Left forelimb (tissue), 1 donor: ENCODE measurements around the gene DSCAML1.
"Not testable (repeated sequence)": the region's sequence is repeated elsewhere in the genome, so short reads cannot be mapped to it uniquely, and the experiment has no call there.

Experiments used
- DNase-seq: peaks from one replicate; pipeline ENCODE4 v3.0.0-alpha.2; 2018; ENCODE audit warnings: low spot score

Gene DSCAML1

DNA sequence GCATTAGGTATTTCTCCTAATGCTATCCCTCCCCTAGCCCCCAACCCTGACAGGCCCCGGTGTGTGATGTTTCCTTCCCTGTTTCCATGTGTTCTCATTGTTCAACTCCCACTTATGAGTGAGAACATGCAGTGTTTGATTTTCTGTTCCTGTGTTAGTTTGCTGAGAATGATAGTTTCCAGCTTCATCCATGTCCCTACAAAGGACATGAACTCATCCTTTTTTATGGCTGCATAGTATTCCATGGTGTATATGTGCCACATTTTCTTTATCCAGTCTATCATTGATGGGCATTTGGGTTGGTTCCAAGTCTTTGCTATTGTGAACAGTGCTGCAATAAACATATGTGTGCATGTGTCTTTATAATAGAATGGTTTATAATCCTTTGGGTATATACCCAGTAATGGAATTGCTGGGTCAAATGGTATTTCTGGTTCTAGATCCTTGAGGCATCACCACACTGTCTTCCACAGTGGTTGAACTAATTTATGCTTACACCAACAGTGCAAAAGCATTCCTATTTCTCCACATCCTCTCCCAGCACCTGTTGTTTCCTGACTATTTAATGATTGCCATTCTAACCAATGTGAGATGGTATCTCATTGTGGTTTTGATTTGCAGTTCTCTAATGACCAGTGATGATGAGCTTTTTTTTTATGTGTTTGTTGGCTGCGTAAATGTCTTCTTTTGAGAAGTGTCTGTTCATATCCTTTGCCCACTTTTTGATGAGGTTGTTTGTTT lies 397.7 kb downstream of the DSCAML1 start:
- DNase-seq = not testable (repeated sequence)

DNA sequence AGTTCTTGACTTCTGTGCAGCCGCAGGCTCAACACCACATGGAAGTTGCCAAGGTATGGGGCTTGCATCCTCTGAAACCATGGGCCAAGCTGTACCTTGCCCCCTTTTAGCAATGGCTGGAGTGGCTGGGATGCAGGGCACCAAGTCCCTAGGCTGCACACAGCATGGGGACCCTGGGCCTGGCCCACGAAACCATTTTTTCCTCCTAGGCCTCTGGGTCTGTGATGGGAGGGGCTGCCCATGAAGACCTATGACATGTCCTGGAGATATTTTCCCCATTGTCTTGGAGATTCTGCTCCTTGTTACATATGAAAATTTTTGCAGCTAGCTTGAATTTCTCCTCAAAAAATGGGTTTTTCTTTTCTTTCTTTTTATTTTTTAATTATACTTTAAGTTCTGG lies 398.4 kb downstream of the DSCAML1 start:
- not testable (repeated sequence) for DNase-seq

DNA sequence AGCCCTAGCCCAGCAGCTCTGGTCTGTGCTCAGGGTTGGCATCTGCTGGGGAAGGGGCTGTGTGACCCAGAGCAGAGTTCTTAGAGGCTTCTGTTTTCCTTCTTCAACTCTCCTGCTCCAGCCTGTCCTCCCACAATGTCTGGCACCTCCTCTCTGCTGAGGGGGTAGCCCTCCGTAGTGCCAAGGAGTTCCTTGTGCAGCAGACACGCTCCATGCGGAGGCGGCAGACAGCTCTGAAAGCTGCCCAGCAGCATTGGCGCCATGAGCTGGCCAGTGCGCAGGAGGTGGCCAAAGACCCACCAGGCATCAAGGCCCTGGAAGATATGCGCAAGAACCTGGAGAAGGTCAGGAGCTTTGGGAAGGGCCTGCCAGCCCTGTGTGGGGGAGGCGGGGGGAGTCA lies 400.0 kb downstream of the DSCAML1 start:
- DNase-seq = no peak

DNA sequence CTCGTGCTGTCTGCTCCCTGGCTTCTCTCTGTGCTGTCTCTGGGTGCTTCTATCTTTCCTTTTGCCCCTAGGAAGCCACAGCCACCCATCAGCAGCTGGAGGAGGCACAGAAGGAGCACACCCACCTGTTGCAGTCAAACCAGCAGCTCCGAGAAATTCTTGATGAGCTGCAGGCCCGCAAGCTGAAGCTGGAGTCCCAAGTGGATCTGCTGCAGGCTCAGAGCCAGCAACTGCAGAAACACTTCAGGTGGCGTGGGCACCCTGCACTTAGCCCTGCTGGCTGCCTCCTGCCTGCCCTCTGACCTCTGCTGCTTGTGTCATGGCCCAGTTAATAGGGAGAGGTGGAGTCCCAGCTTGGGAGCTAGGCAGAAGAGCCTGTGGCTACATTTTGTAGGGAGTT lies 401.5 kb downstream of the DSCAML1 start:
- DNase-seq = no peak

DNA sequence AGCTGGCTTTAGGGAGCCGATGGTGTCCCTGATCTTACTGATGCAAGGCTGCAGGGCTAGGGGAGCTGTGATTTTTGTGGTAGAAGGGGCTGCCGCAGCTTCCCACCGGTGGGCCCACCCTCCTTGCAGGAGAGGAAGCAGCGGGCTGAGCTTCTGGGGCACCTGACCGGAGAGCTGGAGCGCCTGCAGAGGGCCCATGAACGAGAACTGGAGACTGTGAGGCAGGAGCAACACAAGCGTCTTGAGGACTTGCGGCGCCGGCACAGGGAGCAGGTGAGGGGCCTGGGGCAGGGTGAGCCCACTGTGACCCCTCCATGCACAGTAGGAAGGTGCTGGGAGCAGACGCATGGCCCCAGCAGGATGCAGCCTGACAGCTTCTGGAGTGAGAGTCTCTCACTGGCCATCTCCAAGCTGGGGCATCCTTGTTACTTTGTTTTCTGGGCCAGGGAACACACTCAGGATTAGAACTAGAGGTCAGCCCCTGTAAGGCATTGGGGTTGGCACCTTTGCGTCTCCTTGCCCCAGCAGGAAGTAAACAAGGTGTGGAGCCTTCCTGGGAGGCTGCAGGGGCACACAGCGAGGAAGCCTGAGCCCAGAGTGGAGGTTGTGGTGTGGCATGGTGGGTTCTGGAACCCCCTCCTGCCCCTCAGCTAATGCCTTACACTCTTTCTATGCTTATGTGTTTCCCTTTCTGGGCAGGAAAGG lies 402.6 kb downstream of the DSCAML1 start:
- DNase-seq = no peak

DNA sequence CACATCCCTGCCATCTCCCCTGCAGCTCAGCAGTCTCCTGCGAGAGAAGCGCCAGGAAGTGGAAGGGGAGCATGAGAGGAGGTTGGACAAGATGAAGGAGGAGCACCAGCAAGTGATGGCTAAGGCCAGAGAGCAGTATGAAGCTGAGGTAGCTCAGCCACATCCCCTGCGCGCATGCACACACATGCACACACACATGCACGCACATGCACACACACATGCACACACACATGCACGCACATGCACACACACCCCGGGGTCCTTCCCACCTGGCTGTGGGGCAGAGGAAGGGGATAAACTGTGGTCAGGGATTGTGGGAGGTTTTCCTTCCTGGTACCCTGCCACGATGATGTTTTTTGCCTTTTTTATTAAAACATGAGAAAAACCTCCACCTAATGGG lies 404.0 kb downstream of the DSCAML1 start:
- no peak for DNase-seq

DNA sequence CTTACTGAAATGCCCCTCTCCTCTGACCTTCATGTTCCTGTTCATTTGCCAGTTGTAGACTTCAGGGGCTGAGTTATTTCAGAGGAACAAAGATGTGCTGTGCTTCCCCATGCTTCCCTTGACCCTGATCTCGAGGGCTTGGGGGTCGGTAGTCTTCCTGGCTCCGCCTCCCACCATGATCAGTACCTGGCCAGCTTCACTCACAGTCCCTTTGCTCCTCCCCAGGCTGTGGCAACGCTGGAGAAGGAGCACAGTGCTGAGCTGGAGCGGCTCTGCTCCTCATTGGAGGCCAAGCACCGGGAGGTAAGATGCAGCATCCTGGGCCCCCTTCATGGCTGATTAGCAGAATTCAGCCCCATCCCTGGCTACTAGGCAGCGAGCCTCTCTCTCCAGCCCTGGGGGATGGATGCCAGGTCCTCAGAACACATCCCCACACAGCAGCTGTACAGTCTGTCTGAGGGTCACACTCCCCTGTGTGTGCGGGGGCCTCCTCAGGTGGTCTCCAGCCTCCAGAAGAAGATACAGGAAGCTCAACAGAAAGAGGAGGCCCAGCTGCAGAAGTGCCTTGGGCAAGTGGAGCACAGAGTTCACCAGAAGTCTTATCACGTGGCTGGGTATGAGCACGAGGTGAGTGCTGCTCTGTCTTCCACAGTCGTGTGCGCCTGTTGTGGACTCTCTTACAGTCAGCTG lies 404.9 kb downstream of the DSCAML1 start:
- DNase-seq = peak; percentile 33

DNA sequence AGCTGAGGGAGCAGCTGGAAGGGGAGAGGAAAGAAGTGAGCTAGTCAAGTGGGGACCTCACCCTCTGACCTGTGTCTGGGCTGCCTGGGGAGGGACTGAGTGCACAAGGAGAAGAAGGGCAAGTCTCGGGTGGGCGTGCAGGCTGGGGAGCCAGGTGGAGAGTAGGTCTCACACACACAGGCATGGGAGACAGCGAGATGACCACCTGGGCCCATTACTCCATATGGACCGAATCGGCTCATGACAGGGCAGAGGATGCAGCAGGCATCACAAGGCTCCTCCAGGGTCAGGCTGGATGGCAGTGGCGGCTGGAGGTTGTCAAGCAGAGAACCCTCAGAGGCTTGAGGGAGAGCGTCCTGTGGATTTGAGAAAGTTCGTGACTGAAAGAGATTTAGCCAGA lies 405.8 kb downstream of the DSCAML1 start:
- DNase-seq = peak; percentile 51

DNA sequence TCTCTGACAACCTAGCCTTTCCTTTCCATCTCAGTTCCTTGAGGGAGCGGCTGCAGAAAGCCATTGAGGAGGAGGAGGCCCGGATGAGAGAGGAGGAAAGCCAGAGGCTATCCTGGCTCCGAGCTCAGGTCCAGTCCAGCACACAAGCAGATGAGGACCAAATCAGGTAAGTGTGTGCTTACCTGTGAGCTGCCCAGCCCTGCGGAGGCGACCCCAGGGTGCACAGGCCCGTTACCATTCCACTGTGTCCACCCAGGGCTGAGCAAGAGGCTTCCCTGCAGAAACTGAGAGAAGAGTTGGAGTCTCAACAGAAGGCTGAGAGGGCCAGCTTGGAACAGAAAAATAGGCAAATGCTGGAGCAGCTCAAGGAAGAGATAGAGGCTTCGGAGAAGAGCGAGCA lies 406.3 kb downstream of the DSCAML1 start:
- DNase-seq = no peak

DNA sequence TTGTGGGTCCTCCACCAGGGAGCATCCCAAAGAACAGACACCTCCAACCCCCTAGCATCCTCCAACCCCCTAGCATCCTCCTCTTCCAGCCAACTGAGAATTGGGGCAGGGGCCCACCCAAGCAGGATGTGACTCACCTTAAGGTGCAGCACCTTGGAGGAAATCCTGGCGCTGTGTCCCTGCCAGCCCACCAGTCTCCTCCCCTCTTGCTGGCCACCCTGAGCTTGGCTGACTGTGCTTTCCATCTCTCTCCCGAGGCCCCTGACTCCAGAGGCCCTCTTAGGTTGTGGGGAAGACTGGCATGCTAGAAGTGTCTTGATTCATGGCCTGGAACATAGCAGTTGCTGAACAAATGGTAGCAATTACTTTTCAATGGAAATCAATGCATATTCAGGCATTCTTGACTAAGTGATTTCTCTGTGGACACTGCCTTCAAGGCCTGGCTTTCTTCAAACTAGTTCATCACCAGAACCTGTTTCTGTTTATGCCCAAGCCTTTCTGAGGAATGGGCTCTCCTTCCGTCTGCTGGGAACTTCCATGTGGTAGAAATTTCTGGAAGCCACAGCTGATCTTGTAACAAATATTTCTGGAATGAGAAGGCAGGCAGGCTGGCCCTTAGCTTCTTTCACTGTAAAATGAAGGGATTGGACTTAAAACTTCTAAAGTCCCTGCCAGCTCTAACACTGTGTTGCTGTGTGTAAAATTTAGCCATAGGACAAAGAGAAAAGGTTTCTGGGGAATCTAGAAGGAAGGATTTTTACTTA lies 408.8 kb downstream of the DSCAML1 start:
- peak; percentile 47 for DNase-seq

DNA sequence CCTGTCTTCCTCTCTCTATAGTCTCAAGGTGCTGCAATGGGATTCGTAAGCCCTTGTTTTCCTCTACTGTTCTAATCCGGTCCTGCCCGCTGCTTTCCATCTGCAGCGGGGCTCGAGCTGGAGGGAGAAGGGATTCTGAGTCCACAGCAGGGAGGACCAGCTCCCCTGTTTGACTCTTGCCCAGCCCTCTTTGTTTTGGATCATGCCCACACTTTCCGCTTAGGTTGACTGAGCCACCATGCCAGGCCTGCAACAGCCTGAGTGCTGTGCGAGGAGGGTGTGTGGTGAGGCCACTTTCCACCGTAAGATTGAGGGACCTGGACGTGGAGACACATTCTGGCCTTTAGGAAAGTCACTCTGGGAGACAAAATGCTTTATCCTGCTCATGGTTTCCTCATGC lies 411.1 kb downstream of the DSCAML1 start:
- no peak for DNase-seq

DNA sequence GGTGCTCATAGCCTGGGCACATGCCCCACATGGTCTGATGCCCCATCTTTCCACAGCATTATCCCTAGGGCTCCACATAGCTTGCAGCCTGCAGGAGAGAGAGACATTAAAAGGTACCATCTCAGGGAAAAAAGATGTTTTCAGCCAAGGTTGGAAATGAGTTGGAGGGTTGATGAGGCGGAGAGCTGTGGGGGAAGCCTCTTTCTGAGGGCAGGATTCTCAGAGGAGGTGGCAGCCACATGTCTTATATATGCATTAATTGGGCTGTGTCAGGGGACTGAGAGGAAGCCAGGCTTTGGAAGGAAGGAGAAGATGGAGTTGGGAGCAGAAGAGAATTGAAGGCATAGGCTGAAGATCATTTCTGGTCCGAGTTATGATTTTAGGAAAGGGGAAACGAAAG lies 411.5 kb downstream of the DSCAML1 start:
- peak; percentile 36 for DNase-seq

DNA sequence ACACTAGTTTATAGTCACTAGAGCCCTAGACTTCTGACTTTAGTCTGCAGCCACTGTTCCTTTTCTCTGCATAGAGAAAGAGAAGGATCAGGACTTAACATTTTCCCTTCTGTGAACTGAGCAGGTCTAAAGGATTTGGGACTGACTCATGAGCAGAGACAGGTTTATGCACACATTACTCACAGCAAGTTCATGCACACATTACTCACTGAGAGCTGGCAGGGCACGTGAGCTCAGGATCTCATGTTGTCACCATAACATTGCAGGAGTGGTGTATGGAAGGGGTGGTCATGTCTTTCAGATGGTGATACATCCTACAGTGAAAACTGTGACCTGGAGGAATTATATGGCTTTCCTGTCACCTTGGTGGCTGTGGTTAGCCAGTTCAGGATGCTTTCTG lies 413.0 kb downstream of the DSCAML1 start:
- no peak for DNase-seq

DNA sequence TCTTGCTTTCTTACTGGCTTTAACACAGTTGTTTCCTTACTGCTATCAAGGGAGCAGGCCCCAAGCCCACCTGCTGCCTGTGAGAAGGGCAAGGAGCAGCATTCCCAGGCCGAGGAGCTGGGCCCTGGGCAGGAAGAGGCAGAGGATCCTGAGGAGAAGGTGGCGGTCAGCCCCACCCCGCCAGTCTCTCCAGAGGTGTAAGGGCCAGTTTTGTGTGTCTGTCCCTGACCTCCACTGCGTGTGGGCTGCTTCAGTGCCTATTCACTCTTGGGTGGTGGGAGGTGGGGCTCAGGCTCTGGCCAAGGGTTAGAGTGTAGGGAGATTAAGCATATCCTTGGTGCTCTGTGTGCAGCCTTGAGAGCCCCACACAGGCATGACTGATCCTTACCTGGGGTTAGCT lies 414.3 kb downstream of the DSCAML1 start:
- peak; percentile 36 for DNase-seq

DNA sequence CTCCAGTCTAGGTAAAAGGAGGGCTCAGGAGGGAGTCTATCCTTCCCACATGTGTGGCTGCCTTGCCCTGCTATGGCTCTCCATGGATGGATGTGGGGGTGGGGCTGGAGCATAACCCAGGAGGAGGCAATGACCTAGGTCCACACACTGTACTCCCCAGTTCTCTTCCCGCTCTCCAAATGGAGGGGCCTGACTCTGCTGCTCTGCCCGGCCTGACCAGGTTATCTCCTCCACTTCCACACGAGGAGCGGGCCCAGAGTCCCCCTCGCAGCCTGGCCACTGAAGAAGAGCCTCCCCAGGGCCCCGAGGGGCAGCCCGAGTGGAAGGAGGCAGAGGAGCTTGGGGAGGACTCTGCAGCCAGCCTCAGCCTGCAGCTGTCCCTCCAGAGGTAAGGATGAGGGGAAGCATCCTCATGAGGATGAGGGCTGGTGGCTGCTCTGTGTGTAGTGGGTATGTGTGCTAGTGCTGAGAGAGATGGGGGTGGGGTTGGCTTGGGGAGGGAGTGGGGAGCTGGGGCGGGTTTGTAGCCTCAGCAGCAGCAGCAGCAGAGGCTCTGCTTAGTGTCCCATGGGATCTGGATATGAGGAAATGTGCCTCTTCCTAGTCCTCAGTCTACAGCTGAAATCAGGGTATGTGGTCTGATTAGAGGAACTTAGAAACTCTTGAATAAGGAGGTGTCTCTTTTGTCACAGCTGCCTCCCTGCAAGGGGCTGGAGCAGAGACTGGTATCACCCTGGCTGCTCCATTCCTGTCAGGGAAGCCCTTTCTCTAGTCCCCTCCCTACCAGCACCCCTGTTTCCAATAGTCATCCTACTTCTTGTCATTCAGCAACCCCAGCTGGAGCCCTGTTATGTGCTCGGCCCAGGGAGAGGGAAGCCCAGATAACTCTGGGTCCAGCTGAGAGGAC lies 415.3 kb downstream of the DSCAML1 start:
- DNase-seq = no peak

DNA sequence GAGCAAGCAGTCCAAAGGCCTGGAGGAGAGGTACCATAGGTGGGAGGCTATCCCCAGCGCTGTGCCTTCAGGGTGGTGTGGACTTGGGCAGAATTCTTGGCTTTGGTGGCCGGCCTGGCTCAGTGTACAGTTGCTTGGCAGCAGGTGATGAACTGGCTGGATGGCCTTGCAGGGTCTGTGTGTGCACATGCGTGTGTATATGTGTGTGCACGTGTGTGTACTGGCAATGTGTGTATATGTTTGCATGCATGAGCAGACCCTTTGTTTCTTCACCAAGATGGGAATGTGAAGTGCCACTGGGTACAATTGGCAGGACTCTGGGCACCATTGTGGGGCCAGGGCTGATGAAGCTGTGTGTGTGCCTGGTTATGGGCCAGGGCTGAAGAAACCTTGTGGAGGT lies 416.3 kb downstream of the DSCAML1 start:
- DNase-seq = no peak

DNA sequence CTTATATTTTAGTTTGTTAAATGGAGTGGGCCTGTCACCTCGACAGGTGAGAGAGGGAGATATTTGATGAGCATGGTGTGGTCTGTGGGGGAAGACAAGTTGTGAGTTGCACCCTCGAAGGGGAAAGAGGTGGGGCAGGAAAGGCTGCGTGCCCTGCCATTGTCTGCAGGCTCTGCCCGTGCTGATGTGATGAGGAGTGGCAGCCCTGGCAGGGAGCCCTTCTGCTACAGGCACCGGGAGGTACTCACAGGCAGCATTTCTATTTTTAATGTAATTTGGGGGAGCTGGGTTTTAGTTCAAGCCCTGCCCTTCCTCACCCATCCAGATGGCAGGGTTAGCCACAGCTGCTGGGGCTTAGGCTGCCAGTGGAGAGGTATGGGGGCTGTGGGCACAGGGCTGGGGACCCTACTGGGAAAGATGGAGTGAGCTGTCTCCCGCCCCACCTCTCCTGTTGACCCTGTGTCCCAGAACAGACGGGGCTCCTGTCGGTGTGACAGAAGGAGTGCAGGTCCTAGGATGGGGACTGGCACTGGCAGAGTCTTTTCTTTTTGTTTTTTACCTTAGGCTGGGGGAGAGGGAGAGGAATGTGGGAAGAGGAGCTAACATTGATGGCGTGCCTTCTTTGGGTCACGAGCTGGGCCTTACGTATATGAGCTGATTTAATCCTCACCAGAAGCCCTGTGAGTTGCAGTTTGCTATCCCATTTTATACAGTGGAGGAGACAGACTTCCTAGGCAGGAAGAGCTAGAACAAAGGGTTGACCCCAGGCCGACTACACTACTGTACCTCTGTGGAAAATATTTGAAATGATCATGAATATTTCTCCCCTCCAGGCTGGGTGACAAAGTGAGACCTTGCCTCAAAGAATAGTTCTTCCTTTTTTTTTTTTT lies 417.8 kb downstream of the DSCAML1 start:
- peak; percentile 46 for DNase-seq
